Uterus (tissue), 2 donors: ENCODE results near the gene PPP1R26.

Experiments
- POLR2A ChIP-seq, 2 donors: fragments of 450-650 bp; IDR thresholded peaks; one replicate each; pipeline ENCODE4 v1.6.1; 2016; ENCODE audit warnings: antibody characterized with exemption in 2 of 2, mild to moderate bottlenecking in 1 of 2, moderate library complexity in 1 of 2
- TF ChIP-seq, protein P1 (sequence below), 4 experiments: fragments of 200-600 bp in 2 of 4; fragments of 450-650 bp in 2 of 4; sonication (generic) in 2 of 4; IDR thresholded peaks; one replicate each; pipeline ENCODE4 v1.5.1; 2016 to 2019; ENCODE audit warnings: antibody characterized with exemption in 4 of 4, mild to moderate bottlenecking in 2 of 4, moderate library complexity in 1 of 4

DNA sequence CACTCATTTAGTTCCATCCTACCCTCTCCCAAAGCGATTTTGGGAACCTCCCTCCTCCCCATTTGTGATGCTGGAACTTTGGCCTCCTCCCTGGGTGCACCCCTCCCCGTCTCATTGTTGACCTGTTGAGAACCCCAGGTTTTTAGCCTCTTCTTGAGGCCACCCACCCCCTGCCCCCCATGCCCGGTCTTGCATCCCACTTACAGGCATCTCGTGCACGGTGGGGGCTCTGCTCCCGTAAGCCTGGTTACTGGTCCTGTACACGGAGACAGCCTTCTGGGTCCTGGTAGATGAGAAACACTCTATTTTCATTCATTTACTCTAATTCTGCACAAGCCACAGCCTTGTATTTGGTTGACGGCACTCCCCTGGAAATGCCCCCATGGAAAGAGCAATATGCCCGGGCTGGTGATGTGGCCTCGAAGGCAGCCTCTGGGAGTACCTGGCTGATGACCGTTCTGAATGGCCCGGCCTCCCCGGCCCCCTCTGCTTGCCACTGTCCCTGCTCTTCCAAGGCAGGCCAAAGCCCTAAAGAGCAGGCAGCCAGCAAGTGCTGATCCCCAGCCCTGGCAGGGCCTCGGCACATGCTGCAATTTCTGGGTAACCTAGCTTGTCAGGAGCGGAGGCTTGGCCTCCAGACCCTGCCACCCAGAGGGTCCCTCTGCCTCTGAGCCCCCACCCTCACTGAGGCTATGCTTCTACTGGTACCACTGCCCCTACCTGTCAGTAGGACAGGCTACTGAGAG lies 19.0 kb downstream of the PPP1R26 start:
- TF ChIP-seq POLR2A (IDR thresholded peaks at IDR 0.05) = no peak
- TF ChIP-seq, protein P1, sequence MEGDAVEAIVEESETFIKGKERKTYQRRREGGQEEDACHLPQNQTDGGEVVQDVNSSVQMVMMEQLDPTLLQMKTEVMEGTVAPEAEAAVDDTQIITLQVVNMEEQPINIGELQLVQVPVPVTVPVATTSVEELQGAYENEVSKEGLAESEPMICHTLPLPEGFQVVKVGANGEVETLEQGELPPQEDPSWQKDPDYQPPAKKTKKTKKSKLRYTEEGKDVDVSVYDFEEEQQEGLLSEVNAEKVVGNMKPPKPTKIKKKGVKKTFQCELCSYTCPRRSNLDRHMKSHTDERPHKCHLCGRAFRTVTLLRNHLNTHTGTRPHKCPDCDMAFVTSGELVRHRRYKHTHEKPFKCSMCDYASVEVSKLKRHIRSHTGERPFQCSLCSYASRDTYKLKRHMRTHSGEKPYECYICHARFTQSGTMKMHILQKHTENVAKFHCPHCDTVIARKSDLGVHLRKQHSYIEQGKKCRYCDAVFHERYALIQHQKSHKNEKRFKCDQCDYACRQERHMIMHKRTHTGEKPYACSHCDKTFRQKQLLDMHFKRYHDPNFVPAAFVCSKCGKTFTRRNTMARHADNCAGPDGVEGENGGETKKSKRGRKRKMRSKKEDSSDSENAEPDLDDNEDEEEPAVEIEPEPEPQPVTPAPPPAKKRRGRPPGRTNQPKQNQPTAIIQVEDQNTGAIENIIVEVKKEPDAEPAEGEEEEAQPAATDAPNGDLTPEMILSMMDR (IDR thresholded peaks at IDR 0.05) = no peak
